GM08714 (cell line): ENCODE measurements around the gene MID2.
"Not testable (repeated sequence)": the region's sequence is repeated elsewhere in the genome, so short reads cannot be mapped to it uniquely, and the experiment has no call there.

Experiments used
- H3K4me3 ChIP-seq: fragments of 200-500 bp; sonication (Bioruptor generic); 2 replicates; pipeline ENCODE4 v1.5.1; 2014; ENCODE audit warnings: mild to moderate bottlenecking, low read length, inconsistent platforms
- ZNF274 ChIP-seq: IDR thresholded peaks from 2 replicates; pipeline ENCODE4 v1.6.1; 2012; ENCODE audit warnings: mild to moderate bottlenecking, low read depth, low read length

MID2 gene

GRCh38 chrX:107827852-107828251 lies 2.2 kb downstream of the MID2 start:
- TF ChIP-seq ZNF274, result no peak
- H3K4me3 ChIP-seq, result no peak overlapping the region

GRCh38 chrX:107829878-107830277 lies 4.2 kb downstream of the MID2 start:
- no peak for TF ChIP-seq ZNF274
- H3K4me3 ChIP-seq, result no peak overlapping the region

- no peak for TF ChIP-seq ZNF274
Measured at GRCh38 chrX:107831071-107831730, 5.5 kb downstream of the MID2 start.

GRCh38 chrX:107834275-107835201 lies 8.9 kb downstream of the MID2 start:
- TF ChIP-seq ZNF274, result no peak
- no peak overlapping the region for H3K4me3 ChIP-seq

More at GRCh38 chrX:107831071-107831730, 5.5 kb downstream of the MID2 start:
- H3K4me3 ChIP-seq, result no peak overlapping the region

GRCh38 chrX:107836958-107837357 lies 11.3 kb downstream of the MID2 start:
- no peak overlapping the region for H3K4me3 ChIP-seq
- TF ChIP-seq ZNF274, result no peak

- no peak overlapping the region for H3K4me3 ChIP-seq
- TF ChIP-seq ZNF274, result no peak
Measured at GRCh38 chrX:107840971-107841370, 15.3 kb downstream of the MID2 start.

- TF ChIP-seq ZNF274, result no peak
Measured at GRCh38 chrX:107842715-107843400, 17.2 kb downstream of the MID2 start.

GRCh38 chrX:107845625-107846024 lies 20.0 kb downstream of the MID2 start:
- no peak for TF ChIP-seq ZNF274
- no peak overlapping the region for H3K4me3 ChIP-seq

More at GRCh38 chrX:107842715-107843400, 17.2 kb downstream of the MID2 start:
- H3K4me3 ChIP-seq, result no peak overlapping the region

GRCh38 chrX:107848591-107848990 lies 22.9 kb downstream of the MID2 start:
- no peak overlapping the region for H3K4me3 ChIP-seq
- no peak for TF ChIP-seq ZNF274

- no peak for TF ChIP-seq ZNF274
Measured at GRCh38 chrX:107849747-107850421, 24.2 kb downstream of the MID2 start.

GRCh38 chrX:107850422-107850765 lies 24.7 kb downstream of the MID2 start:
- H3K4me3 ChIP-seq, result no peak overlapping the region
- TF ChIP-seq ZNF274, result no peak

More at GRCh38 chrX:107849747-107850421, 24.2 kb downstream of the MID2 start:
- H3K4me3 ChIP-seq, result no peak overlapping the region

GRCh38 chrX:107851215-107851614 lies 25.5 kb downstream of the MID2 start:
- no peak overlapping the region for H3K4me3 ChIP-seq
- TF ChIP-seq ZNF274, result no peak

- H3K4me3 ChIP-seq, result not testable (repeated sequence)
Measured at GRCh38 chrX:107851665-107852064, 26.0 kb downstream of the MID2 start.

GRCh38 chrX:107856289-107856688 lies 30.6 kb downstream of the MID2 start:
- H3K4me3 ChIP-seq, result no peak overlapping the region
- no peak for TF ChIP-seq ZNF274

- not testable (repeated sequence) for H3K4me3 ChIP-seq
Measured at GRCh38 chrX:107857041-107857440, 31.4 kb downstream of the MID2 start.
